HG03280 (cell line): Measurements from ENCODE around the gene CNKSR2.
"Not testable (repeated sequence)": the region's sequence is repeated elsewhere in the genome, so short reads cannot be mapped to it uniquely, and the experiment has no call there.

Experiments used
- ATAC-seq: cut with Tn5 transposase; IDR thresholded peaks from one replicate; pipeline ENCODE4 v1.9.1; 2021; ENCODE audit warnings: mild to moderate bottlenecking, moderate library complexity; ENCODE audit not compliant: unreplicated experiment

The CNKSR2 gene

DNA sequence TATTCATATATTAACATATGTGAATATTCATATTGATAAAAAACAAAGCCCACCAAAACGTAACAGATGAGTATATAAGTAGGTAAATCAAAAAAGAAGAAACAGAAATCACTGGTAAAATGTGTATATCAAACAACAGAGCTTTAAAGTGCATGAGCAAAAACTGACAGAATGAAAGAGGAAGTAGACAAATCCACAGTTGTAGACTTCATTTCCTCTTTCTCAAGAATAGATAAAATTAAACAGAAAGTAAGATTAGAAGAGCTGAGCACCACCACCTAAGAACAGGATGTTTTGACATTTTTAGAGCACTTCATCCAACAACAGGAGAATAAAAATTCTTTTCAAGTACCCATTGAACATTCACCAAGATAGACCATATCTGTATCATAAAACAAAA, 64.6 kb downstream of the CNKSR2 start:
- ATAC-seq: peak; percentile 93

DNA sequence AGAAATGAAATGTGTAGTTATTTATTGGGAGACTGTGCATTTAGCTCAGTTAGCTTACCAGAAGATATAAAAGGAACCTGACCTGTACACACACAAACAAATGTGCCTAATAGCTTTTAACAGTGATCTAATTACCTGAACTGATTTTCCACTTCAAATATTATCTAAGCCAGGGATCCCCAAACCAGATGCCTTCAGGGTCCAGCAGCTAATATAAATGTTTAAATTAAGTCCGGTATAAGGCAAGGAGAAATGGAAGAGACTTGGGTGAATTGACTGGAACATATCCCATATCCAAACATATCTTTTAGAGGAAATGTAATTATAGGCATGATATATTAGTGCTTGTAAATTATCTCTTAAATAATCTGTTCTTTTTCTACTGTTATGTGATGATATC, 66.7 kb downstream of the CNKSR2 start:
- ATAC-seq: no peak

DNA sequence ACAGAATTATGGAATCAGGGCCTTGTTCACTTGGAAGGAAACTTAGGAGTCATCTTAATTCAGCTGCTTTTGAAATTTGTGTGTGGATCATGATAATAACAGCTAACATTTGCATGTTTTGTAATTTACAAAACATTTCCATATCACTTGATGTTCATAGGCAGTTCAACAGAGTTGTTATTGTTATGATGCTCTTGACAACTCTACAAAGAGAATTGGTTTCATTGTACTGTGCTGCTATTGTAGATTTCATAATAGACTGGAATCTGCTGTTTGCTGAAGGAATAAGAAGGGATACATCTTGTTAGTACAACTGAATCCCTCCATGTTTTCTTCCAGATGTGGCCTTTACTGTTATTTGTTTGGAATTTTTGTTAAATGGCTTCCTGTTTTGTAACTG, 83.5 kb downstream of the CNKSR2 start:
- no peak for ATAC-seq

DNA sequence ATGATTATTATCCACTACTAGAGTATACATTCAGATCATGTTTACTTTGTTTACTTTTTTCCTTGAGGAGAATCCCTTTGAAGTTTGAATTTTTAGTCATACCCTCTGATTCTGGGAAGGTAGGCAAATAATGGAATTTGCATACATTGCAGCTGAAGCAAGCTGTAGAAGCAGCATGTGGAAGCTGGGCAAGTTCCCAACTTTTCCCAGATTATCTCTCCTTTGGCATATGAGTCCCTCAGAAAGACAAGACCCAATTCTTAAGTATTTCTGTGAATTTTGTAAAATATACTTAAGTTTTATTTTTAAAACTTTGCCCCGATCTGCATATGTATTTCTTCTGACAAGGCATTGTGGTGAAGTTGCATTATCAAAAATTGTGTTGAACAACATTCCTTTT, 94.9 kb downstream of the CNKSR2 start:
- ATAC-seq: no peak

DNA sequence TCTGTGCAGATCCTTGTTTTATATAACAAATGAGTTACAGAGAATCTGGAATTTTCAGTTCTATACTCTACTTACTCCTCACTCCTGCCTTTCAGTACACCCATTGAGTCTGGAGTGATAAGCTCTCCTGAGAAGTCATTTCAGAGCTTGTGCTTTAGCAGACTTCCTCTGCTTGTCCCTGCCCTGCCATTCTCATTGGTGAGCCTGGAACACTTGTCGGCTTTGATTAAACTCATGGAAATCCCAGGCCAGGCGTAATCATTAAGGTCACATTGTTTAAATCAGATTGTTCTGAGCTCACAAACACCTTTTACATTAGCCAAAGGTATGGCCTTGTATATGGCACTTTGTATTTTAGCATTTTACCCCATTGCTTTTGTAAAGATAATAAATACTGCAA, 102.7 kb downstream of the CNKSR2 start:
- ATAC-seq: no peak

DNA sequence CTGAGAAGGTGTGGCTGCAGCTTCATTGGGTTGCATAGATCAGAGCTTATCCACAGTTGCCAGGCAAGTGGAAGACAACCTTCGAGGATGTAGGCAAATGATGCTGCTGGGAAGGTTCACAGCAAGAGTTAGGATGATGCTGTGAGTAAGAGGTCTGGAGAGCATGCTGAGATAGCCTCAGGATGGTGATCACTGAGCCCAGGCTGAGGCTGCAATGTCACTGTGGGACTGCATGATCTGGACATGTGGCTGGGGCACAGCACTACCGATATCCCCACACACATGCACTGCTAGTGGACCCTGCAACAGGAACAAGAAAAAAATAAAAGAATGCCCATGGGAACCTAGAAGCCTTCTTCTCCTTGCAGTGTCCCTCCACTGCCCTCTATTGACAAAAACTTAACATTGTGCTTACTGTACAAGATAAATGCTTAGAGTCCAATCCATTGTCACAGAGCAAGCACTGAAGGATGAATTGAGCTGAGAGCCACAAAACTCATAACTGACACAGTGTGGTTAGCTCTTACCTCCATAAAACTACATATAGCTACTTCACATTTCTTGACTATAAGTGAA, 105.6 kb downstream of the CNKSR2 start:
- ATAC-seq: peak; percentile 65

DNA sequence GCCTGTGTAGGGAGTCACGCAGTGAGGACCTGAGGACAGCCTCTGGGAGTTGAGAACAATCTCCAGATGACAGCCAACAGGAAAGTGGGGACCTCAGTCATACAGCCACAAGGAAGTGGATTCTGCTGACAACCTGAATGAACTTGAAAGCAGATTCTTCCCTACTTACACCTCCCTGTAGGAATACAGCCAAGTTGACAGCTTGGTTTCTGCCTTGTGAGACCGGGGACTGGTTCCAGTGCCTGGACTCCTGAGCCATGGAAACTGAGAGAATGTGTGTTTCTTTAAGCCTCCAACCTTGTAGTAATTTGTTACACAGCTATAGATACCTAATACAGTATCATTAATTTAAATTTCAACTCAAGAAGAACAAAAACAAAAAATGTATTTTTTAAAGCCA, 107.5 kb downstream of the CNKSR2 start:
- no peak for ATAC-seq

DNA sequence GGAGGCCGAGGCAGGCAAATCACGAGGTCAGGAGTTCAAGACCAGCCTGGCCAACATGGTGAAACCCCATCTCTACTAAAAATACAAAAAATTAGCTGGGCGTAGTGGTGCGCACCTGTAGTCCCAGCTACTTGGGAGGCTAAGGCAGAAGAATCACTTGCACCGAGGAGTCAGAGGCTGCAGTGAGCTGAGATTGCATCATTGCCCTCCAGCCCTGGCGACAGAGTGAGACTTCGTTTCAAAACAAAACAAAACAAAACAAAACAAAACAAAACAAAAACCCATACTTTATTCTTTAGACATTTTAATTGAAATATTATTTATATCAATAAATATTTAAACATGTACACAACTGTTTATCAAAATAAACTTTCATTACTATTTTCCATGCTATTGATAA, 109.8 kb downstream of the CNKSR2 start:
- not testable (repeated sequence) for ATAC-seq

DNA sequence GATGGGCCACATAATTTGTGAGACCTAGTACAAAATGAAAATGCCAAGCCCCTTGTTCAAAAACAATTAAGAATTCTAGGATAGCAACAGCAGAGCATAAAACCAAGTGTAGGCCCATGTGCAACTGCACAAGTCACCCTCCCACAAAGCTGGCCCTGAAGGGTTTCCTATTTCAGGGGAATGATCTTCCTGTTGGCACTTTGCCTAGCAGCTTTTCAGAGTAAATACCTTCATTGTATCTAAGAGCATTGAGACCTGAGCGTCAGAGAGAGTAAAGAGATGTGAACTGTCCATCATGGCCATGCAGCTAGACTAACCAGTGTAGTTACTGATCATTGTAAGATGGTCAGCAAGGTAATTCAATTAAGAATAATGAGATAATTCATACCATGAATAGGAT, 113.6 kb downstream of the CNKSR2 start:
- ATAC-seq: no peak

DNA sequence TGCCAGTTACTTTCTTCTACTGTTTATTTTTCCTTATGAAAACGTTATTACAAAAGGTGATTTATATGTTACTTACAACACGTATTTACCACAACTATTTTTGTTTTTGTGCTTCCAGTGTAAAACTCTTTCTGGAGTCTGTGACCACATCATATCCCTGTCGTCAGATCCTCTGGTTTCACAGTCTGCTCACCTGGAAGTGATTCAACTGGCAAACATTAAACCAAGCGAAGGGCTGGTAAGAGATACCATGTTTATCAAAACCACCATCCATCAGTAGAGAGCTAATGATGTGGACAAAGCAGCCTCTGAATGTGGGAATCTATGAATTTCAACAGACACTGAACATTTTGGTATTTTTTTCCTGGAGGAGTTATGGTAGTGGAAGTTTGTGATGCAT, 116.1 kb downstream of the CNKSR2 start:
- ATAC-seq: no peak

DNA sequence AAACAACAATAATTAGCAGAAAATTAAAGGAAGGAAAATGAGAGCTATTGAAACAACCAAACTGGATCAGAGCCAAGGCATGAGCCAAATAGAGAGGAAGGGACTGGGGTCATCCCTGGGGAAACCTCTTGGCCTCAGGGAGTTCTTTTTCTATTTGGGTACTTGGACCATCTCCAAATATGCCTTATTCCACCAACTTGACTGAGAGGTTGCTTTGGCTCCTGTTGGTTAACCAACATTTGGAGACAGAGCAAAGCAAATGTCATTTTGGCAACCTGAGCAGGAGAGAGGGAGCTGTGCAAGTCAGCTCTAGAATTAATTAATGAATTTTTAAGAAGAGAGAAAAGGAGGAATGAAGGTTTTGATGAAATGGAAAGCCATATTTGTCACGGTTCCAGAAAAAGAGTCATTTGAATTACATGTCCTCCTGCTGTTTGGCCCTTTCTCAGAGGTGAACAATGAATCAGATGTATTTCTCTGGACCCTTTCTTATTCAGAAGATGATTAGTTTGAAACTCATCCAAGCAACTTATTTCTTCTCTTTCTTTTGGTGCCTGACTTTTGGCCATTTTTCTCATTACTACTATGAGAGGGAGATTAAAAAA, 119.1 kb downstream of the CNKSR2 start:
- no peak for ATAC-seq

DNA sequence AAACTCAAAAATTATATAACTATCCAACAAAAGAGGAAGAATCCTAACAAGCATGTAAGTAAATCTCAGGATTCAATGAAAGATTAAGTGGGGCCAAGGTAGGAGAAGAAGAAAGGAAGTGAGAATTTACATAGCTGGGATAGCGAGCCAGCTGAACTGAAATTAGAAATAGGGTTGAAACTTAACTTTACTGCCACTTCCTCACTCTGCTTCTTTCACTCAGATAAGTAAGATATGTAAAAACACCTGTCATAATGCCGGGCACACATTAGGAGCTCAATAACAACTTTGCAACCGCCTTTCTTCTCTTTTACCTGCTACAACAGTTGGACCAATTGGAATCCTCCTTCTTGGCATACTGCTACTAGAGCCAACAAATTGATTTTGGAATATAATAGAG, 129.4 kb downstream of the CNKSR2 start:
- ATAC-seq: no peak

DNA sequence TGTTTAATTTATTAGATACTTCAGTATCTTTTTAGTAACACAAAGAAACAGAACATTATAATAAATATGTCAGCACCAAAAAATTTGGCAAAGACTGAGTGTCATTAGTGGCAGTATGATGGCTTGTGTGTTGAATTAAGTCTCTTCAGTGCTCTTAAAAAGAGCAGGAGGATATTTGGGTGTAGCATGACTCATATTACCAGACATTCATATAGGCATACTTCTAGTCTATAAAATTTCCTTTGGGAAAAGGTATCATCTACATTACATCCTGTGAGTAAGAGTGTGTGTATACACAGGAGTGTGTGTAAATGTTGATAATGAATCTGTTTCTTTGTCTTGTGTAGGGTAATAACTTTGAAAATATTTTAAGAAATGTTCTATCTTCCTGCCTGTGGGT, 135.7 kb downstream of the CNKSR2 start:
- no peak for ATAC-seq

DNA sequence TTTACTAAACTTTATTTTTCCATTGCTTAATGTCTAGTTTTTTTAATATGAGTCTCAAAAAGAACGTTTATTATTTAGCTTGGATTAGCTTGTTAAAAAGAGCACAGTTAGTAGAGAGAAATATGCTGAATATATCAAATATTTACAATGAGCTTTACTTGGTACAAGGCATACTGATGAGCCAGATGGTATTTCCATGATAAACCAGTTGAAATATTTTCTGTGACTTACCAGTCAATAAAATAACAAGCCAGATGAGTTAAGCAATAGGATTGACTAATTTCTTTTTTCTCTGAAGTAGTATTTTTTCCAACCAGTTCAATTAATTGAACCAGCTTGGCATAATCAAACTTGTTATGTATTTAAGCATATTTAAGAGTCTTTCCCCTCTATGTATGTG, 149.8 kb downstream of the CNKSR2 start:
- ATAC-seq: no peak

DNA sequence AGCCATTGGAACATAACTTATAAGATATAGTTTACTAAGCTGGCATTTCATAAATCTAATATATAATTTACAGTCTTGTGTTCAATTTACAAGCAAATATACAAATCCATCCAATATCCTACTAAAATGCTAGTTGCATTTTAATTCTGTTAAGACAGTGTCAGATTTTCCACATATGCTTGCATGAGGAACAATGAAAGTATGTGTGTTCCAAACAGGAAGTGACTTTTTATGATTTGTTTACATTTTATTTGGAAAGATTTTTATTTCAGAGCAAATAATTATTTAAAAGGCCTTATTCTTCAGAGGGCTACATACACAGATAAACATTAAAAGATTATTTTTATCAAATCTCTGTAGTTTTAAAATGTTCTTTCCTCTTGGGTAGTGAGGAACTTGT, 153.9 kb downstream of the CNKSR2 start:
- ATAC-seq: no peak

DNA sequence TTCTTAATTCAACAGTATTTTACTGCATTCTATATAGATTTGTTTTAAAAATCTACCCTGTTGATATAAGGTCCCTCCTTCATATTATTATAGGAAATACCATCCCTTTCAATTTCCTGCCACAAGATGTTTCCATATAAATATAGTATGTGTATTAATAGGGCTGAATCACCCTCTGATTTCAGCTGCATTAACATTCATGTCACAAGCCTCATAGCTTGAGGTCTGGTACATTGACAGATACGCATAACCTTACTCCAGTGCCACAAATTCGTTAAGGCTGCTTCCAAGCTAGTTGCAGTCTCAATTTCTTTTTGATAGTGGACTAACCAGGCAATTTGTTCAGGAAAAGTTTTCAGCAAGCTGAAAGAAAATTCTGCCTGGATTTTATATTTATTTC, 155.6 kb downstream of the CNKSR2 start:
- ATAC-seq: no peak

DNA sequence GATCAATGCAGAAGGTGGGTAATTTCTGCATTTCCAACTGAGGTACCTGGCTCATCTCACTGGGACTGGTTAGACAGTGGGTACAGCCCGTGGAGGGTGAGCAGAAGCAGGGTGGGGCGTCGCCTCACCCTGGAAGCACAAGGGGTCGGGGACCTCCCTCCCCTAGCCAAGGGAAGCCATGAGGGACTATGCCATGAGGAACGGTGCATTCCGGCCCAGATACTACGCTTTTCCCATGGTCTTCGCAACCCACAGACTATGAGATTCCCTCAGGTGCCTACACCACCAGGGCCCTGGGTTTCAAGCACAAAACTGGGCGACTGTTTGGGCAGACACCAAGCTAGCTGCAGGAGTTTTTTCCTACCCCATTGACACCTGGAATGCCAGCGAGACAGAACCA, 170.4 kb downstream of the CNKSR2 start:
- not testable (repeated sequence) for ATAC-seq

DNA sequence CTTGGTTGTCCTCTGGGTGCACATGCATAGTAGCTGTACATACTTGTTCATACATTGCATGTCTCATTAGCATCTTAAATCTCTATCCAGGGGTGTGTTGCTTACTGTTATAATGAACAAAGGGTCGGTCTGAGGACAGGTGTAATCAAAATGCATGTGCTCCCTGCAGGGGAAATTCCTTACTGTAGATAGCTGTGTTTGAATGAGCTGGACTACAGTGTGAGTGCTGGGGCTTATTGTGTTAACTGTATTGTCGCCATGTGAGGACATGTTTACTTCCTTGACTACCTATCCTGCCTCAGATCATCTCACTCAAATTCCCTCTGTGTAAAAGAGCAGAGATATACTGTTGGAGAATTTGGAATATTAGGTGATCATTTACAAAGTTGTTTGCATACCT, 185.2 kb downstream of the CNKSR2 start:
- no peak for ATAC-seq

DNA sequence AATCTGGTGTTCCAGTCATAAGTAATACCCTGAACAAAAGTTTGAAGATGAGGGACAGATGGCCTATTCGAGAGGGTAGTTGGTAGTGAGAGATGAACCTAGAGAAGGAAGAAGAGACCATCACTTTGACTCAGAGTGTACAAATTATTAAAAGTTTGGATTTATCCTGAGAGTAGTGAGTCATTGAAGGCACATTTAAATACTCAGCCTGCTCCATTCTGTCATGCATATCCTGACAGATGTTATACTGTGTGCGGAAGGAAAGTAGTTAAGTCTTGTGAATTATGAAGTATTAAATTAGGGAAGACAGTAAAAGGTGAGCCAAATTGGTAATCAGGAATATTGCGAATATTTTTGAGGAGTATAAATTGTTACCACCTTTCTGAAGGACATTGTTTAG, 190.8 kb downstream of the CNKSR2 start:
- ATAC-seq: no peak

DNA sequence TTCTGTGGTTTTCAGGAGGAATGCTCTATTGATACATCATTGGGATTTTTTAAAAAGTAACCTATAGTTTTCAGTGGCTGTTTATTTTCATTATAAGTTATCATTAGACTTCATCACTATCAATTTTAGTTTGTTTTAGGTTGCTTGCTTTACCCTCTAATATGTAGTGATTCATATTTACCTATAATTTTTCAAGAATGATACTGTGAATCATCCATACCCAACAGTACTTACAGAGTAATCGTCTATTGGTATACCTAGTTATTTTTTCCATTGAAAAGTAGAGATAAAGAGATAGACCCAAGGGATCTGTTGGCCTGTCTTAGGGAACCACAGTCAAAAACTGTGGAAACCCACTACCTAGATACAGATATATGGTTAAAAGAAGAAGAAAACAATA, 200.6 kb downstream of the CNKSR2 start:
- ATAC-seq: no peak

DNA sequence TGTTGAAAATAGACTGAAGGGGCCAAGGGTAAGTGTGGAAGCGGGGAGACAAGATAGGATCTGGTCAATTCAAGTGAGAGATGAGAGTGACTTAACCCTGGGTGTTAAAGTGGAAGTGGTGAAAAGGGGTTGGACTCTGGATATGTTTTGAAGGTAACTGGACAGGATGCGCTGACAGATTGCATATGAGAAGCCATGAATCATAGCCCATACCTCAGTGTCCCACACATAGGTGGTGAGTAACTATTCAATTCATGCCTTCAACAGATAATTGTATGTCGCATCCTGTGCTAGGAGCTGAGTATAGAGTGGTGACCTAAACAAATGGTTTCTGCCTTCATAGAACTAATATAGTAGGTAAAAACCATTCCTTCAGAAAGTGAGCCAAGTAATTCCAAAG, 207.3 kb downstream of the CNKSR2 start:
- ATAC-seq: no peak

DNA sequence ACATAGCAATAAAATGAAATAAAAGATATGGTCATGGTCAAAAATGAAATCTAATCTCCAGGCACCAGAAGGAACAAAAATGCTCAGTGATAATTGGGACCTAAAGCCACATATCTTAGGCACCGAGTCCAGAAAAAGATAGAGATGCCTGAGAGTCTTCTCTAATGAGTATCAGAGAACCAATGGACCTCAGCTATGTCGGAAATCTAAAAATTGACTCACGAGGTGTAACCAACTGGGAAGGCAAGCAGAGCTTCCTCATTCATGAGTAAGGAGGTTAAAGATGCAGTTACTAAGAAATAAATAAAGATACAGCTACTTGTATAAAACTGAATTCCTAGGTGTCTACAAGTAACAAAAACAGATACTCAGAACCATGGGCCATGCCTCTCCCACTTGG, 211.8 kb downstream of the CNKSR2 start:
- no peak for ATAC-seq
